ENCODE results near the gene EFCAB11.

Gene EFCAB11

DNA sequence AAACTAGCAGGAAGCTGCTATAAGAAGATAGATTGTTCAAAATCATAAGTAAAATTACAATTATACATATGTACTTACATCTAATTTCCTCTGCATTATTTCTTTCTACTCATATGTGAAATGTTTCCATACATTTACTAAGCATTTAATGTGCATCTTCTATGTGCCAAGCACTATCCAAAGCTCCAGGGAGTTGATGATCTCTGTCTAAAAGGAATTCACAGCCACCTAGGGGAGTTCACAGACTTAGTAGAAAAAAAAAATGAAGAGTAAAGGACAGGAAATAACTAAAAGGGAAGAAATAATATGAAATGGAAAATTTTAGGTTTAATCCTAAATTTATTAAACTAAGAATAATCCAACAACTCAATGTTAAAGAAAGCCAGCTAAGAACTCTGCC is 91.7 kb downstream of the EFCAB11 start:
- TF ChIP-seq, protein P1, sequence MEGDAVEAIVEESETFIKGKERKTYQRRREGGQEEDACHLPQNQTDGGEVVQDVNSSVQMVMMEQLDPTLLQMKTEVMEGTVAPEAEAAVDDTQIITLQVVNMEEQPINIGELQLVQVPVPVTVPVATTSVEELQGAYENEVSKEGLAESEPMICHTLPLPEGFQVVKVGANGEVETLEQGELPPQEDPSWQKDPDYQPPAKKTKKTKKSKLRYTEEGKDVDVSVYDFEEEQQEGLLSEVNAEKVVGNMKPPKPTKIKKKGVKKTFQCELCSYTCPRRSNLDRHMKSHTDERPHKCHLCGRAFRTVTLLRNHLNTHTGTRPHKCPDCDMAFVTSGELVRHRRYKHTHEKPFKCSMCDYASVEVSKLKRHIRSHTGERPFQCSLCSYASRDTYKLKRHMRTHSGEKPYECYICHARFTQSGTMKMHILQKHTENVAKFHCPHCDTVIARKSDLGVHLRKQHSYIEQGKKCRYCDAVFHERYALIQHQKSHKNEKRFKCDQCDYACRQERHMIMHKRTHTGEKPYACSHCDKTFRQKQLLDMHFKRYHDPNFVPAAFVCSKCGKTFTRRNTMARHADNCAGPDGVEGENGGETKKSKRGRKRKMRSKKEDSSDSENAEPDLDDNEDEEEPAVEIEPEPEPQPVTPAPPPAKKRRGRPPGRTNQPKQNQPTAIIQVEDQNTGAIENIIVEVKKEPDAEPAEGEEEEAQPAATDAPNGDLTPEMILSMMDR (IDR thresholded peaks at IDR 0.05; ENCODE audit: low read length, missing control alignments): no peak
- DNase-seq (ENCODE audit: low read depth): no peak
- no peak overlapping the region for H3K4me3 ChIP-seq (replicated peaks; ENCODE audit: low read depth, low read length)

DNA sequence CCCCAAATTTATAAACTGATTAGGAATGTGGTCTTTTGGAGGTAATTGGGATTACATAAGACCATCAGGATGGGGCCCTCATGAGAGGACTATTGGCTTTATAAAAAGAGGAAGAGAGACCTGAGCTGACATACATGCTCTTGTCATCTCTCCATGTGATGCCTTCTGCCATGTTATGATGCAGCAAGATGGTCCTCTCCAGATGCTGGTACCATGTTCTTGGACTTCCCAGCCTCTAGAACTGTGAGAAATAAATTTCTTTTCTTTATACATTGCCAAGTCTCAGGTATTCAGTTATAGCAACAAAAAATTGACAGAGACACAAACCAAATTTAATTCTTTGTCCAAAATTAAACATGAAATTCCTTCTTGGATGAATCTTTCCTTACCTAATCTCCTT is 92.9 kb downstream of the EFCAB11 start:
- H3K4me3 ChIP-seq (replicated peaks; ENCODE audit: low read depth, low read length): no peak overlapping the region
- TF ChIP-seq, protein P1 (IDR thresholded peaks at IDR 0.05; ENCODE audit: low read length, missing control alignments): no peak
- no peak for DNase-seq (ENCODE audit: low read depth)

DNA sequence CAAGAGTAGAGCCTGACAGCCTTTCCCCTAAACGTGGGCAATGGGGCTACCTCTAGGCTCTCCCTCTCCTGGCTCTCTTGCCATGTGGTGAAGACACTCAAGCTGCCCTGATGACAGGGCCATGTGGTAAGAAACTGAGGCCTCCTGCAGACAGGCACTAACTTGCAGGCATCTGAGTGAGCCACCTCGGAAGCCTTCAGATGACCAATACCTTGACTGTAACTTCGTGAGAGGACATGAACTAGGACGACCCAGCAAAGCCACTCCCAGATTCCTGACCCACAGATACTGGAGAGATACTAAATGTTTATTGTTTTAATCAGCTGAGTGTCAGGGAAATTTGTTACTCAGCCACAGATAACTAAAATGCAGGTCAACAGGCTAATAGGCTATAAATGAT is 96.4 kb downstream of the EFCAB11 start:
- H3K4me3 ChIP-seq (replicated peaks; ENCODE audit: low read depth, low read length): no peak overlapping the region
- no peak for DNase-seq (ENCODE audit: low read depth)
- TF ChIP-seq, protein P1 (IDR thresholded peaks at IDR 0.05; ENCODE audit: low read length, missing control alignments): no peak

DNA sequence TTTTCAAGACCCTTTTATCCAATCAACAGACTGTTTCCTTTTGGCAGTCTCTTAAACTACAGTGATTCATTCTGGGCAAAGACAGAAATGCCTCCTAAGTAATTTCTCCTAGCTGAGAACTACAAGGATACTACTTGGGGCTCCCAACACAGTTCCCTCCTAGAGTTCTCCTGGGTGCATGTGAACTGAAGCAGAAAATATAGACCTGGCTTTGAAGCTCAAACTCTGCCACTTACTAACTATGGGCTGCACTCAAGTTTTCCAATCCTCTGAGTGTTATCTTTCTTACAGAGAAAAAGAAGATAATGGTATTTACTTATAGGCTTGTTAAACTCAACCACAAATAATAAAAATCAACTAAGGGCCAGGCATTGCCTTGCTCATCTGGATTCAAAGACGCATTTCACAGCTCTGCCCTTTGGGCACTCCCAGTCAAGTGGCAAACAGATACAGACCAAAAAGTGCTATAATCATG is 97.6 kb downstream of the EFCAB11 start:
- H3K4me3 ChIP-seq (replicated peaks; ENCODE audit: low read depth, low read length): no peak overlapping the region
- DNase-seq (ENCODE audit: low read depth): peak; percentile 51
- TF ChIP-seq, protein P1 (IDR thresholded peaks at IDR 0.05; ENCODE audit: low read length, missing control alignments): no peak

DNA sequence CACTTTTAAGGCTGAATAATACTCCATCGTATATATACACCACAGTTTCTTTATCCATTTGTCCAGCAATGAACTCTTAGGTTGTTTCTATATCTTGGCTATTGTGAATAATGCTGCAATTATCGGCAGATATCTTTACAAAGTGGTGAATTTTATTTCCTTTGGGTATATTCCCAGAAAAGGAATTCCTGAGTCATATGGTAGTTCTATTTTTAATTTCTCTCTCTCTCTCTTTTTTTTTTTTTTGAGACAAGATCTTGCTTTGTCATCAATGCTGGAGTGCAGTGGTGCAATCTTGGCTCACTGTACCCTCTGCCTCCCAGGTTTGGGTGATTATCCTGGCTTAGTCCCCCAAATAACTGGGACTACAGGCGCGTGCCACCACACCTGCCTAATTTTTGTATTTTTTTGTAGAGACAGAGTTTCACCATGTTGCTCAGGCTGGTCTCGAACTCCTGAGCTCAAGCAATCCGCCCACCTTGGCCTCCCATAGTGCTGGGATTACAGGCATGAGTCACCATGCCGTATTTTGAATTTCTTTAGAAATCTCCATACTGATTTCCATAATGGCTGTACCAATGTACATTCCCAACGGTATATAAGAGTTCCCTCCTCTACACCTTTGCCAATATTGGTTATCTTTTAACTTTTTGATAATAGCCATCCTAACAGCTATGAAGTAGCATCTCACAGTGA is 98.4 kb downstream of the EFCAB11 start:
- peak; percentile 86 for DNase-seq (ENCODE audit: low read depth)
- TF ChIP-seq, protein P1 (IDR thresholded peaks at IDR 0.05; ENCODE audit: low read length, missing control alignments): no peak
- H3K4me3 ChIP-seq (replicated peaks; ENCODE audit: low read depth, low read length): no peak overlapping the region

DNA sequence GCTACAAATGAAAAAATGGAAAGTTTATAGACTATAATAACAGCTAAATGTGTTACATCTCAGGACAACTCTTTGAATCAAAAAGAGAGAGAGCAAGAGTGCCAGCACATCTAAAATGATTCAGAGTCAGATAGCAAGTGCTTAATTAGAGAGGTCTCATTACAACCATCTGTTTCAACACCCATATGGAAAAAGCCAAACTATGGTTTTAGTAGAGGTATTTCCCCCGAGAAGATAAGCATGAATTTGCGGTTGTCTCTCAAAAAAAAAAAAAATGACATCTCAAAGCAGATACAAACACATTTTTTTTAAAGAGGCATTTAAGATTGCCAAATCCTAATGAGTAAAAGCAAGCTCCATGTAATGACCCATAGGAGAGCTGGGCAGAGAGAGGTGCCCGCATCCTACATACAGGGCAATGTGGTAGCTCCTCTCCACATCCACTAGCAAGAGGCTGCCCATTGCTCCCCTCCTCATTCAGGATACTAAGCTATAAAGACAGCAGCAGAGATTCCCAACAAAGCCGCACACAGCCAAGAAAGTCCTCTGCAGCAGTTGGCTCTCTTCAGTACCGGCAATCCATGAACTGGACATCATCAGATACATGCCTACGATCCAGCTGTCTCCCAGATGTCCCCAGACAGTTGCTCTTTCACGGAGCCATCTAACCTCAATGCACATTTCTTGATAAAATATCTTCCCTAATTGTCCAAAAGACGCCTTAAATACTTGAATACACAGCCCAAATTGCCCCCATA is 100.4 kb downstream of the EFCAB11 start:
- no peak for DNase-seq (ENCODE audit: low read depth)

More for the DNA sequence above, 100.4 kb downstream of the EFCAB11 start:
- TF ChIP-seq, protein P1 (IDR thresholded peaks at IDR 0.05; ENCODE audit: low read length, missing control alignments): no peak
- H3K4me3 ChIP-seq (replicated peaks; ENCODE audit: low read depth, low read length): no peak overlapping the region

Measured in fibroblast of pulmonary artery (primary cell).